ENCODE measurements around the gene TOR1A. TPM values are rescaled to one million over a fixed set of nuclear protein-coding genes. Genes with fewer than 3 reads are reported as not detected.
A peak's percentile ranks its signal among the peaks of the same experiment; 100 is the strongest.

TOR1A gene
- total RNA-seq, 6 donors from 2014 or later, result 15.6 to 56.5 (median 34.7) TPM

GRCh38 chr9:129839324-129840023 is 15.5 kb upstream of the TOR1A start:
- TF ChIP-seq POLR2AphosphoS5 (IDR thresholded peaks at IDR 0.05), result no peak
- no peak for TF ChIP-seq EP300 (IDR thresholded peaks at IDR 0.05)
- ATAC-seq (ENCODE audit: low FRiP score in 2 of 2) (no peak), DNase-seq (no peak)
- H3K36me3 ChIP-seq, result peaks cover 0 to 2% (median 0%) of the 10 kb centered on the region in 4 donors
- H3K9me3 ChIP-seq, result no peaks in the 10 kb centered on the region
- H3K27ac ChIP-seq, result no peak overlapping the region
- H3K4me1 ChIP-seq, result peaks cover 8 to 30% (median 15%) of the 10 kb centered on the region in 4 donors
- no peak overlapping the region for H3K4me3 ChIP-seq
- H3K27me3 ChIP-seq, result no peaks in the 10 kb centered on the region
- WGBS, 2 donors, result 76 to 78% methylated on average over 10 of the region's 10 CpGs

GRCh38 chr9:129838707-129839259 is 14.8 kb upstream of the TOR1A start:
- Histone ChIP-seq H3K9me3 (no peaks in the 10 kb centered on the region), H3K4me1 (peaks cover 15 to 37% (median 20%) of the 10 kb centered on the region in 4 donors), H3K27ac (no peak overlapping the region), H3K27me3 (no peaks in the 10 kb centered on the region), H3K36me3 (peaks cover 0 to 2% (median 0%) of the 10 kb centered on the region in 4 donors), H3K4me3 (no peak overlapping the region)
- no peak for TF ChIP-seq EP300 (IDR thresholded peaks at IDR 0.05)
- no peak for TF ChIP-seq POLR2AphosphoS5 (IDR thresholded peaks at IDR 0.05)
- no peak for TF ChIP-seq POLR2A (IDR thresholded peaks at IDR 0.05)
- TF ChIP-seq CTCF (IDR thresholded peaks at IDR 0.05), result no peak
- WGBS, 2 donors, result 91% methylated on average over 12 of the region's 12 CpGs
- no peak for DNase-seq
- no peak for ATAC-seq (ENCODE audit: low FRiP score in 2 of 2)

GRCh38 chr9:129836311-129837007 is 12.5 kb upstream of the TOR1A start:
- Histone ChIP-seq H3K4me3 (peak overlapping the region in 3 of 4 donors; percentile 82 to 99 (median 90)), H3K27me3 (no peaks in the 10 kb centered on the region), H3K9me3 (no peaks in the 10 kb centered on the region), H3K4me1 (peaks cover 19 to 42% (median 24%) of the 10 kb centered on the region in 4 donors), H3K27ac (peak overlapping the region in 1 of 4 donors; percentile 95), H3K36me3 (peaks cover 0 to 21% (median 8%) of the 10 kb centered on the region in 4 donors)
- TF ChIP-seq CTCF (IDR thresholded peaks at IDR 0.05) (no peak), EP300 (IDR thresholded peaks at IDR 0.05) (no peak), POLR2A (IDR thresholded peaks at IDR 0.05) (no peak), POLR2AphosphoS5 (IDR thresholded peaks at IDR 0.05) (no peak)
- WGBS, 2 donors, result 46 to 48% methylated on average over 16 of the region's 16 CpGs
- DNase-seq, result peak in 1 of 2 donors; percentile 36
- ATAC-seq (ENCODE audit: low FRiP score in 2 of 2), result no peak

- no peaks in the 10 kb centered on the region for H3K27me3 ChIP-seq
- peaks cover 19 to 42% (median 24%) of the 10 kb centered on the region in 4 donors for H3K4me1 ChIP-seq
- H3K9me3 ChIP-seq, result no peaks in the 10 kb centered on the region
- peak in 1 of 2 donors; percentile 28 for DNase-seq
- no peak for ATAC-seq (ENCODE audit: low FRiP score in 2 of 2)
- peak overlapping the region; percentile 79 to 95 (median 85) for H3K27ac ChIP-seq
- H3K4me3 ChIP-seq, result peak overlapping the region; percentile 82 to 99 (median 92)
- TF ChIP-seq EP300 (IDR thresholded peaks at IDR 0.05) (no peak), CTCF (IDR thresholded peaks at IDR 0.05) (no peak), POLR2A (IDR thresholded peaks at IDR 0.05) (no peak), POLR2AphosphoS5 (IDR thresholded peaks at IDR 0.05) (no peak)
- 0% methylated on average over 6 to 18 of the region's 19 CpGs for WGBS, 2 donors
- H3K36me3 ChIP-seq, result peaks cover 6 to 27% (median 13%) of the 10 kb centered on the region in 4 donors
Observed at GRCh38 chr9:129835860-129836223, 11.9 kb upstream of the TOR1A start.
